Tibial nerve (tissue), 4 donors: ENCODE results near the gene TCF12.

Experiments
- EP300 ChIP-seq, 2 donors: sonication (generic); formaldehyde crosslinking; IDR thresholded peaks; one replicate each; pipeline ENCODE4 v1.6.1; 2017; ENCODE audit warnings: antibody characterized with exemption in 2 of 2, mild to moderate bottlenecking in 1 of 2
- TF ChIP-seq, protein P1 (sequence below), 5 experiments: fragments of 200-600 bp in 3 of 5; fragments of 450-650 bp in 2 of 5; sonication (generic) in 3 of 5; IDR thresholded peaks; one replicate each; pipeline ENCODE4 v1.5.1; 2016 to 2019; ENCODE audit warnings: antibody characterized with exemption in 5 of 5, mild to moderate bottlenecking in 3 of 5, moderate library complexity in 2 of 5

DNA sequence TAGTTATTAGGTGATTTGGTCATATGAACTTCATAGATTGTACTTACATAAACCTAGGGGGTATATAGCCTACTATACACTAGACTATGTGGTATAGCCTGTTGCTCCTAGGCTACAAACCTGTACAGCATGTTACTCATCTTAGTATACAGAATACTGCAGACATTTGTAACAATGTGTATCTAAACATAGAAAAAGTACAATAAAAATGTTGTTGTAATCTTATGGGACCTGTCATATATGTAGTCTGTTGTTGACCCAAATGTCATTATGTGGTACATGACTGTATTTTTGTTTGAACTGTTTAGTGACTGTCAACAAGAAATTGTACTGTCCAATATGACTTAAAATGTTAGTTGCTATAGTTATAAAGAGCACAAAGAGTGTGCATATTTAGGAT lies 69.8 kb downstream of the TCF12 start:
- TF ChIP-seq, protein P1, sequence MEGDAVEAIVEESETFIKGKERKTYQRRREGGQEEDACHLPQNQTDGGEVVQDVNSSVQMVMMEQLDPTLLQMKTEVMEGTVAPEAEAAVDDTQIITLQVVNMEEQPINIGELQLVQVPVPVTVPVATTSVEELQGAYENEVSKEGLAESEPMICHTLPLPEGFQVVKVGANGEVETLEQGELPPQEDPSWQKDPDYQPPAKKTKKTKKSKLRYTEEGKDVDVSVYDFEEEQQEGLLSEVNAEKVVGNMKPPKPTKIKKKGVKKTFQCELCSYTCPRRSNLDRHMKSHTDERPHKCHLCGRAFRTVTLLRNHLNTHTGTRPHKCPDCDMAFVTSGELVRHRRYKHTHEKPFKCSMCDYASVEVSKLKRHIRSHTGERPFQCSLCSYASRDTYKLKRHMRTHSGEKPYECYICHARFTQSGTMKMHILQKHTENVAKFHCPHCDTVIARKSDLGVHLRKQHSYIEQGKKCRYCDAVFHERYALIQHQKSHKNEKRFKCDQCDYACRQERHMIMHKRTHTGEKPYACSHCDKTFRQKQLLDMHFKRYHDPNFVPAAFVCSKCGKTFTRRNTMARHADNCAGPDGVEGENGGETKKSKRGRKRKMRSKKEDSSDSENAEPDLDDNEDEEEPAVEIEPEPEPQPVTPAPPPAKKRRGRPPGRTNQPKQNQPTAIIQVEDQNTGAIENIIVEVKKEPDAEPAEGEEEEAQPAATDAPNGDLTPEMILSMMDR (IDR thresholded peaks at IDR 0.05), result no peak
- TF ChIP-seq EP300 (IDR thresholded peaks at IDR 0.05), result no peak
